ENCODE results near the gene EFCC1.

The EFCC1 gene

DNA sequence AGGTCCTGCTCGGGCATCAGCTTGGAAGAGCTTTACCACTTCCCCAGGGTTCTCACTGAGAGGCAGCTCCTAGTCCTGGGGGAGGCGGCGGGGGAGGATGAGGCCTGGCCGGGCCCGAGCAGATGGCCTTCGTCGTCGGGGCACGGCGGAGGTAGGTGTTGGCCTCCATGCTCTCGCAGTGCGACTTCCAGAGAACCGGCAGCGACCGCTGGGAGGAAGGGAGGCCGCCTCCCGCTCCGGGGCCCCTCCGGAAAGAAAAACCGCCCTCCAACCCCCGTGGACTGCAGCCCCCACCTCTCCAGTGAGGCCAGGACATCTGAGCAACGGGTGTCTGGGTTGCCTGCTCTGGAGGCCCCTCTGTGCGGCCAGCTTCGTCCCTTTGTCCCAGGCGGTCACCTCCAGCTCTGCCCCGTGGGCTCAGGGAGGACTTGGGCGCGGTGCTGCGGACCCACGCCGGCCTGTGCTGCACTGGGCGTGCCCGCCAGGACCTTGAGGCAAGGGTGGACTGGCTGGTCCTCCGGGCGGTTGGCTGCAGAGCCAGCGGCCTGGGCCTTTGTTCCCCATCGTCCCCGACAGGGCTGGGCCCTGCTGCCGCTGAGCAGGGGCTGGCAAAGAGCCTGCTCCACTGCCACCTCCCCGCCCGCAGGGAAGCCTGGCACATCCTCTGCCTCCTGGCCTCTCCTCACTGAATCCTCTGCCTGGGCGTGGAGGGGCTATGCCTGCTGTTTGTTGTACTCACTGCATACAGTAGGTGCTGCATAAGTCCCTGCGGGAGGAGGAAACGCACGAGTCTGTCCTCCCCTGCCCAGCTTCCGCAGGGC, 45.8 kb downstream of the EFCC1 start:
- no peak overlapping the region for H3K9ac ChIP-seq (ENCODE audit: low read depth, low read length)
- peaks cover 4% of the 10 kb centered on the region; the same call in 1 of the 2 replicates for H3K9me3 ChIP-seq (ENCODE audit: control insufficient read depth, insufficient read depth, low read length)
- H3K4me3 ChIP-seq (ENCODE audit: low read depth, low read length): no peak overlapping the region

GRCh38 chr3:129047553-129047839, 46.4 kb downstream of the EFCC1 start:
- H3K9me3 ChIP-seq (ENCODE audit: control insufficient read depth, insufficient read depth, low read length): peaks cover 4% of the 10 kb centered on the region; the same call in 1 of the 2 replicates
- H3K36me3 ChIP-seq (ENCODE audit: control insufficient read depth, insufficient read depth, low read length): no peaks in the 10 kb centered on the region
- no peaks in the 10 kb centered on the region for H3K27me3 ChIP-seq (ENCODE audit: control insufficient read depth, insufficient read depth, low read length)
- H3K27ac ChIP-seq (ENCODE audit: low read depth, low read length): no peak overlapping the region
- no peak overlapping the region for H3K4me3 ChIP-seq (ENCODE audit: low read depth, low read length)
- 0 out of 2 replicates have a peak, but pooled peaks cover 1% of the 10 kb centered on the region for H3K4me1 ChIP-seq (ENCODE audit: control insufficient read depth, insufficient read depth, low read length)
- H3K9ac ChIP-seq (ENCODE audit: low read depth, low read length): no peak overlapping the region

More for the DNA sequence above, 45.8 kb downstream of the EFCC1 start:
- Histone ChIP-seq H3K27me3 (ENCODE audit: control insufficient read depth, insufficient read depth, low read length) (no peaks in the 10 kb centered on the region), H3K27ac (ENCODE audit: low read depth, low read length) (no peak overlapping the region), H3K36me3 (ENCODE audit: control insufficient read depth, insufficient read depth, low read length) (no peaks in the 10 kb centered on the region), H3K4me1 (ENCODE audit: control insufficient read depth, insufficient read depth, low read length) (peaks cover 6% of the 10 kb centered on the region; the same call in 1 of the 2 replicates)

- peaks cover 4% of the 10 kb centered on the region; the same call in 1 of the 2 replicates for H3K9me3 ChIP-seq (ENCODE audit: control insufficient read depth, insufficient read depth, low read length)
- no peak overlapping the region for H3K4me3 ChIP-seq (ENCODE audit: low read depth, low read length)
- H3K4me1 ChIP-seq (ENCODE audit: control insufficient read depth, insufficient read depth, low read length): no peaks in the 10 kb centered on the region
- H3K36me3 ChIP-seq (ENCODE audit: control insufficient read depth, insufficient read depth, low read length): no peaks in the 10 kb centered on the region
- no peaks in the 10 kb centered on the region for H3K27me3 ChIP-seq (ENCODE audit: control insufficient read depth, insufficient read depth, low read length)
- no peak overlapping the region for H3K27ac ChIP-seq (ENCODE audit: low read depth, low read length)
- no peak overlapping the region for H3K9ac ChIP-seq (ENCODE audit: low read depth, low read length)
These were observed 49.6 kb downstream of the EFCC1 start for GRCh38 chr3:129050556-129051295.

DNA sequence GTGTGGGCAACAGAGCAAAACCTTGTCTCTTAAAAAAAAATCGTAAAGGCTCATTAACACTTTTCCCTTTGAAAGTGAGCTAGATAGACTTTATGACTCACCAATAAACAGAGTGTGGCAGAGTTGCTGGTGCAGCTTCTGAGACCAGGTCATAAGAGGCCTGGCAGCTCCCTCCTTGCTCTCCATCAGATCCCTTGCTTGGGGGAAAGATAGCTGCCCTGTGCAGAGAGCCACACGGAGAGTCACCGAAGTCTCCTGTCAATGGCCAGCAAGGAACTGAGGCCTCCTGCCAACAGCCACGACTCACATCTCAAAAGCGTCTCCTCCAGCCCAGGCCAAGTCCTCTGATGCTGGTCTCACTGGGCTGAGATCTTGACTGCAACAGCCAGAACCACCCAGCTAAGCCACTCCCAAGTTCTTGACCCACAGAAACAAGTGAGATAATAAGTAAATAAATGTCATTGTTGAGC, 50.8 kb downstream of the EFCC1 start:
- Histone ChIP-seq H3K9ac (ENCODE audit: low read depth, low read length) (no peak overlapping the region), H3K9me3 (ENCODE audit: control insufficient read depth, insufficient read depth, low read length) (peaks cover 4% of the 10 kb centered on the region; the same call in 1 of the 2 replicates), H3K27ac (ENCODE audit: low read depth, low read length) (no peak overlapping the region), H3K4me1 (ENCODE audit: control insufficient read depth, insufficient read depth, low read length) (no peaks in the 10 kb centered on the region), H3K4me3 (ENCODE audit: low read depth, low read length) (no peak overlapping the region), H3K36me3 (ENCODE audit: control insufficient read depth, insufficient read depth, low read length) (no peaks in the 10 kb centered on the region), H3K27me3 (ENCODE audit: control insufficient read depth, insufficient read depth, low read length) (no peaks in the 10 kb centered on the region)

DNA sequence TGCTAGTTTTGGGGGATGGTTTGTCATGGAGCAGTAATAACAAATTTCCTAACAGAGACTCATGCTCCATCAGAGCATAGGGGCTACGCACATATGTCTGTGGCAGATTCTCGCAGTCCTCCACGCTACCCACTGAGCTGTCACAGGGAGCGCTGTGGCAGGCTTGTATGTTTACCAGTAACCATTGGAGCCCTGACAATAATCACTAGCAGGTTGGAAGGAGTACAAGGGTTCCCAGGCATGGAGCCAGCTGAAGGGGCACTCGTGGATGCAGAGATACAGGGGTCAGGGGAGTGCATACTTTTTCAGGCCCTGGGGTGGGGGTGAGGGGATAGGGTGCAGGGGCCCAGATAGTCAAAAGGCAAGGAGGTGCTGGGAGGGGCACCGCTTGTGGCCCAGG, 51.6 kb downstream of the EFCC1 start:
- H3K36me3 ChIP-seq (ENCODE audit: control insufficient read depth, insufficient read depth, low read length): no peaks in the 10 kb centered on the region
- H3K27me3 ChIP-seq (ENCODE audit: control insufficient read depth, insufficient read depth, low read length): no peaks in the 10 kb centered on the region
- H3K4me1 ChIP-seq (ENCODE audit: control insufficient read depth, insufficient read depth, low read length): no peaks in the 10 kb centered on the region
- H3K4me3 ChIP-seq (ENCODE audit: low read depth, low read length): no peak overlapping the region
- no peak overlapping the region for H3K27ac ChIP-seq (ENCODE audit: low read depth, low read length)
- no peak overlapping the region for H3K9ac ChIP-seq (ENCODE audit: low read depth, low read length)
- H3K9me3 ChIP-seq (ENCODE audit: control insufficient read depth, insufficient read depth, low read length): peaks cover 4% of the 10 kb centered on the region; the same call in 1 of the 2 replicates

DNA sequence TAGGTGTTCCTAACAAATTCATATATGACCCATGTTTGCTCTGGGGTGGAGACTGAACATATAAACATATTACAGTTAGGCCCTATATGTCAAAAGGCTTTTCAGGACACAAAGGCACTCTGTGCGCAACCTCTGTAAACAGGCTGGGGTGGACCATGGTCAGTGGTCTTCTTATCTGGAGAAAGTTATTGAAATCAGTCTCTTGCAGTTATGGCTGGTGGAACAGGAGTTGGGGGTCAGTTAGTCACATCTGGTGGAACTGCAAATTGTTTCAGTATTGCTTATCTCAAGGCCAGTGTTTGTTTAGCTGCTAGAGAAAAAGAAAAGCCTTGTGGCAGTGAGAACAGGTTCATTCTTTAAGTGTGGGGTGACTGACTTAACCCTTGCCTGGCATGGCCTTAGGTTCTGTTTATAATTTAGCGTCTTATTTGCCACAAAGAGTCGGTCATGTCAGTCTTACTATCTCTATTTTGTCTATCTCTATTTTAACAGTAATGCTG, 53.6 kb downstream of the EFCC1 start:
- no peaks in the 10 kb centered on the region for H3K4me1 ChIP-seq (ENCODE audit: control insufficient read depth, insufficient read depth, low read length)
- no peak overlapping the region for H3K9ac ChIP-seq (ENCODE audit: low read depth, low read length)
- H3K27me3 ChIP-seq (ENCODE audit: control insufficient read depth, insufficient read depth, low read length): no peaks in the 10 kb centered on the region
- no peaks in the 10 kb centered on the region for H3K36me3 ChIP-seq (ENCODE audit: control insufficient read depth, insufficient read depth, low read length)
- H3K9me3 ChIP-seq (ENCODE audit: control insufficient read depth, insufficient read depth, low read length): no peaks in the 10 kb centered on the region
- no peak overlapping the region for H3K4me3 ChIP-seq (ENCODE audit: low read depth, low read length)
- H3K27ac ChIP-seq (ENCODE audit: low read depth, low read length): no peak overlapping the region

DNA sequence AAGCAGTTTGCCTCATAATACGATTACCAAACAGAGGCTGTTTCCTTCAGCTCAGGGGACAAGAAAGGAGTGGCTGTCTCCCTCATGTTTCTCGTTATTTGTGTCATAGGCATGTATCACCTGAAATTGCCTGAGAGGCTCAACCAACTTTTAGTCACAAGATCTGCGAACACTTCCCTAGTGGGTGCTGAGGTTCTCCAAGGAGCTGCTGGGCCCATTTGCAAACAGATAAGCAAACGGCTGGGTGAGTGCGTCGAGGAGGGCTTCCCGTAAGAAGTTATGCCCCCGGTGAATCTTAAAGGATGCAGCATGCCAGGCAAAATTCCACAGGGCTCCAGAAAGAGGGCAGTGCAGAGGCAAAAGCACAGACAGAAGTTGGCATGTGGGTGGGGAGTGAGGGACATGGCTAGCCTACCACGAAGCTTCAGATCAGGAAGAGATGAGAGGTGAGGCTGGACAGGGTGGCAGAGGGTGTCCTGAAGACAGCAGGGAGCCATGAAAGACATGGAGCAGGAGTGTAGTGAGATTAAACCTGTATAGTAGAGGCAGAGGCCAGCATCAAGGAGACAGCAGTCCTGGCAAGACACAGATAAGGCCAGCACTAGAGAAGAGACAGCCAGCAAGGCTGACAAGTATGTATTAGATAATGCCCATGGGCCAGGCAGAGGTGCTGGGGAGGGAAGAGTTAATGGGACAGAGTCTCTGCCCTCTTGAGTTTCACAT, 55.5 kb downstream of the EFCC1 start:
- Histone ChIP-seq H3K27me3 (ENCODE audit: control insufficient read depth, insufficient read depth, low read length) (no peaks in the 10 kb centered on the region), H3K36me3 (ENCODE audit: control insufficient read depth, insufficient read depth, low read length) (no peaks in the 10 kb centered on the region), H3K9ac (ENCODE audit: low read depth, low read length) (no peak overlapping the region), H3K4me1 (ENCODE audit: control insufficient read depth, insufficient read depth, low read length) (no peaks in the 10 kb centered on the region), H3K4me3 (ENCODE audit: low read depth, low read length) (no peak overlapping the region), H3K9me3 (ENCODE audit: control insufficient read depth, insufficient read depth, low read length) (no peaks in the 10 kb centered on the region), H3K27ac (ENCODE audit: low read depth, low read length) (no peak overlapping the region)

DNA sequence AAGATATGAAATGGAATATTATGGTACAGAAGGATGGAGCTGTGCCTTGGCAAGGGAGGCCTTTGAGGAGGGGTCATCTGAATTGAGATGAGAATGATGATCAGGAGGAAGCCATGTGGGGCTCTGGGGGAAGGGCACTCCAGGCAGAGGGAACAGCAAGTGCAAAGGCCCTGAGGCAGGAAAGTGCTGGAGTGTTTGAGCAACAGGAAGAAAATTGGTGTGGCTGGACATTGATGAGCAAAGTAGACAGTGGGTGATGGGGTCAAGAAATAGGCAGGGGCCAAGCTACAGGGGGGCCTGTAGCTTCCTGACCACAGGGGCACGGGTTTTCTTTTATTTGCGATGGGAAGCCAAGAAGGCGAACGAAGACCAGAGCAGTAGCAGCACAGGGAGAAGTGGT, 56.1 kb downstream of the EFCC1 start:
- Histone ChIP-seq H3K27ac (ENCODE audit: low read depth, low read length) (no peak overlapping the region), H3K4me3 (ENCODE audit: low read depth, low read length) (no peak overlapping the region), H3K9ac (ENCODE audit: low read depth, low read length) (no peak overlapping the region), H3K36me3 (ENCODE audit: control insufficient read depth, insufficient read depth, low read length) (no peaks in the 10 kb centered on the region), H3K4me1 (ENCODE audit: control insufficient read depth, insufficient read depth, low read length) (no peaks in the 10 kb centered on the region), H3K27me3 (ENCODE audit: control insufficient read depth, insufficient read depth, low read length) (no peaks in the 10 kb centered on the region), H3K9me3 (ENCODE audit: control insufficient read depth, insufficient read depth, low read length) (no peaks in the 10 kb centered on the region)

DNA sequence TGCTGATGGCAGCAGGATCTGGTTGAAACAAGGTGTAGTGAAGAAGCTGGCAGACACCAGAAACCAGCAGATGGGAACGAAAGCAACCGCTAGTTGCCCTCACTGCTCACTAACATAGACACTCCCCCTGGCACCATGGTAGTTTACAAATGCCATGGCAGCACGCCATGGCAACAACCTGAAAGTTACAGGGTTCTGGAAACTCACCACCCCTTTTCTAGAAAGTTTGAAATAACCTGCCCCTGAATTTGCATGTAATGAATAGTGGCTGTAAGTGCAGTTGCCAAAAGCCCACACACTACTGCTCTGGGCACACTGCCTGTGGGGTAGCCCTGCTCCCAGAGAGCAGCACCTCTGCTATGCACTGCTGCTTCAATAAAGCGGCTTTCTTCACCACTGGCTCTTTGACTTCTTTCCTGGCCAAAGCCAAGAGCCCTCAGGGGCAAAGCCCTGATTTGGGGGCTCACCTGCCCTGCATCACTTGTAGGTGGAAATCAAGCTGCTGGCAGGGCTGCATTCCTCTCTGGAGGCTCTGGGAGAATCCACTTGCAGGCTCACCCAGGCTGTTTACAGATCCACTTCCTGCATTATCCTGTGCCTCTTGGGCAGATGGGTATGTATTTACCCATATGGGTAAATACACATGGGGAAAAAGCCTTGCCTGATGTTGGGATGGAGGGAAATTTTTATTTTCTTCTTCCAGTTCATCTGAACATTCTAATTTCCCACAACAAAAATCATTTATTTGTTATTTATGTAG, 57.5 kb downstream of the EFCC1 start:
- Histone ChIP-seq H3K36me3 (ENCODE audit: control insufficient read depth, insufficient read depth, low read length) (no peaks in the 10 kb centered on the region), H3K9ac (ENCODE audit: low read depth, low read length) (no peak overlapping the region), H3K4me1 (ENCODE audit: control insufficient read depth, insufficient read depth, low read length) (no peaks in the 10 kb centered on the region), H3K27me3 (ENCODE audit: control insufficient read depth, insufficient read depth, low read length) (no peaks in the 10 kb centered on the region), H3K27ac (ENCODE audit: low read depth, low read length) (no peak overlapping the region), H3K4me3 (ENCODE audit: low read depth, low read length) (no peak overlapping the region), H3K9me3 (ENCODE audit: control insufficient read depth, insufficient read depth, low read length) (no peaks in the 10 kb centered on the region)

GRCh38 chr3:129059311-129059958, 58.3 kb downstream of the EFCC1 start:
- H3K36me3 ChIP-seq (ENCODE audit: control insufficient read depth, insufficient read depth, low read length): no peaks in the 10 kb centered on the region
- H3K9ac ChIP-seq (ENCODE audit: low read depth, low read length): no peak overlapping the region
- no peak overlapping the region for H3K4me3 ChIP-seq (ENCODE audit: low read depth, low read length)
- H3K9me3 ChIP-seq (ENCODE audit: control insufficient read depth, insufficient read depth, low read length): no peaks in the 10 kb centered on the region
- H3K27me3 ChIP-seq (ENCODE audit: control insufficient read depth, insufficient read depth, low read length): no peaks in the 10 kb centered on the region
- H3K27ac ChIP-seq (ENCODE audit: low read depth, low read length): no peak overlapping the region
- H3K4me1 ChIP-seq (ENCODE audit: control insufficient read depth, insufficient read depth, low read length): no peaks in the 10 kb centered on the region
